Activated T-helper 1 cell treated with anti-CD3 and anti-CD28 coated beads, Interleukin-12 subunit alpha, Interleukin-12 subunit beta, Interleukin-2, Interleukin-4 antibody, amounts not matched to agents 30 ng/mL and 10 ng/mL and 1 ng/mL, durations not matched to agents 14 hours and 24 hours and 36 hours (primary cell): ENCODE data around the gene L2HGDH. TPM values are rescaled to one million over a fixed set of nuclear protein-coding genes. Genes with fewer than 3 reads are reported as not detected.
"Not testable (repeated sequence)": the region's sequence is repeated elsewhere in the genome, so short reads cannot be mapped to it uniquely, and the experiment has no call there.

ENCODE experiments used
- DNase-seq: peaks from one replicate; pipeline ENCODE4 v3.0.0; 2021; ENCODE audit warnings: low spot score
- H3K27ac Mint-ChIP-seq: one replicate; pipeline ENCODE4 v1.8.0; 2021; ENCODE audit warnings: mild to moderate bottlenecking, mixed read lengths
- H3K27me3 Mint-ChIP-seq: one replicate; pipeline ENCODE4 v1.8.0; 2022; ENCODE audit warnings: mild to moderate bottlenecking, moderate library complexity, mixed read lengths; ENCODE audit not compliant: insufficient read depth
- H3K36me3 Mint-ChIP-seq: one replicate; pipeline ENCODE4 v1.8.0; 2021; ENCODE audit warnings: low read depth, mixed read lengths
- H3K4me1 Mint-ChIP-seq: one replicate; pipeline ENCODE4 v1.8.0; 2021; ENCODE audit warnings: low read depth, mixed read lengths
- H3K4me3 Mint-ChIP-seq: one replicate; pipeline ENCODE4 v1.8.0; 2021; ENCODE audit warnings: mild to moderate bottlenecking, moderate library complexity, mixed read lengths
- H3K9me3 Mint-ChIP-seq: one replicate; pipeline ENCODE4 v1.8.0; 2021; ENCODE audit warnings: mixed read lengths
- intact Hi-C: fragments of 100-400 bp; cut with micrococcal nuclease; formaldehyde crosslinking; loops from one replicate; pipeline ENCODE4 v1.15.1; 2024
- total RNA-seq: library from RNA; stranded (reverse); gene quantifications from 2 replicates; pipeline ENCODE4 v1.2.3, GENCODE V29; 2022

L2HGDH gene
- 14.7 and 16.2 TPM in 2 replicates for total RNA-seq

- H3K9me3 Mint-ChIP-seq: peaks cover 6% of the 10 kb centered on the region
- peak within 1 kb of the TSS; percentile 99 for H3K27ac Mint-ChIP-seq
- intact Hi-C loops: loop anchor here (1.0 to 5.0 kb wide), 16 partner anchors 9 to 725 kb away; partner anchors contain the start of genes CDKL1, MAP4K5, MGAT2 and NIN
- H3K27me3 Mint-ChIP-seq: peaks cover 2% of the 10 kb centered on the region
- H3K4me1 Mint-ChIP-seq: peaks cover 46% of the 10 kb centered on the region
- peaks cover 10% of the 10 kb centered on the region for H3K36me3 Mint-ChIP-seq
- peak within 1 kb of the TSS; percentile 92 for H3K4me3 Mint-ChIP-seq
- peak; percentile 92 for DNase-seq
These were observed at the start of gene L2HGDH, which contains the start of gene DMAC2L for GRCh38 chr14:50311972-50312733. Gene L2HGDH (minus strand): TSS chr14:50312229. CDS start chr14:50312150, 79 bp downstream. Gene DMAC2L (plus strand): TSS chr14:50312324. CDS start chr14:50321488, 9,164 bp downstream.

DNA sequence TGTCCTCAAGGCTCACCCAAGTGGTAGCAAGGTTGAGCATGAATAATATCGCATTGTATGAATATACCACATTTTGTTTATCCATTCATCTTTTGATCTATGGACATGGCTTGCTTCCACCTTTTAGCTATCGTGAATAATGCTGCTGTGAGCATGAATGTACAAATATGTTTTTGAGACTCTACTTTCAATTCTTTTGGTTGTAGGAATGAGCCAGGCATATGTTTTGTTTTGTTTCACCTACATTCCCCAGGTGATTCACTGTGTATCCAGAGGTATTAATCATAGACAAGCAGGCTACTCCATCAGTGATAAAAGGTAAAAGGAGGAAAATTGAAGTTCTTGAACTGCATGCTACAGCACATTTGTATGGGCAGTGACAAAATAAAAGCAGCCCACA is 48.8 kb upstream of the L2HGDH start:
- H3K36me3 Mint-ChIP-seq: peaks cover 10% of the 10 kb centered on the region
- no peaks in the 10 kb centered on the region for H3K9me3 Mint-ChIP-seq
- H3K4me1 Mint-ChIP-seq: peaks cover 19% of the 10 kb centered on the region
- no peak overlapping the region for H3K4me3 Mint-ChIP-seq
- intact Hi-C loops: no loop called here
- no peak for DNase-seq
- no peaks in the 10 kb centered on the region for H3K27me3 Mint-ChIP-seq
- H3K27ac Mint-ChIP-seq: no peak overlapping the region

- H3K36me3 Mint-ChIP-seq: peaks cover 10% of the 10 kb centered on the region
- H3K9me3 Mint-ChIP-seq: no peaks in the 10 kb centered on the region
- DNase-seq: no peak
- H3K27me3 Mint-ChIP-seq: no peaks in the 10 kb centered on the region
- H3K4me3 Mint-ChIP-seq: no peak overlapping the region
- no peak overlapping the region for H3K27ac Mint-ChIP-seq
- H3K4me1 Mint-ChIP-seq: peaks cover 19% of the 10 kb centered on the region
- intact Hi-C loops: no loop called here
These were observed 48.1 kb upstream of the L2HGDH start for GRCh38 chr14:50360093-50360492.

DNA sequence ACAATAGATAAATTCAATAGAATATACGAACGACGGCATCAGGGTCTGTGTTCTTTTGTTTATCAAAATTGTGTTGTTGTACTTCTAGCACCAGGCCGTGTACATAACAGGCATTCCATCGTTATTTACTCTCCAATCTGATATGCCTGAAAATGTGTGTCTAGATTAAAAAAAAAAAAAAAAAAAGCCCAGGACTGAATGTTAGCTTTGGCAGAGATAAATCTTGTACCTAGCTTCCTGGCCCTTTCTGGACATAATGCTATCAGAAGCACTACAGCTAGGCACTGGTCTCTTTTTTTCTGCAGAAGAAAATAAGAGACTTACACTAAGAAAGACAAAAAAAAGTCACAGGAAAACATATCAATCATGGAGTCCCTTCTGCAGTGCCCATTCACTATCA is 47.6 kb upstream of the L2HGDH start:
- intact Hi-C loops: no loop called here
- H3K27me3 Mint-ChIP-seq: no peaks in the 10 kb centered on the region
- no peak for DNase-seq
- H3K4me3 Mint-ChIP-seq: no peak overlapping the region
- H3K27ac Mint-ChIP-seq: no peak overlapping the region
- H3K36me3 Mint-ChIP-seq: peaks cover 10% of the 10 kb centered on the region
- no peaks in the 10 kb centered on the region for H3K9me3 Mint-ChIP-seq
- H3K4me1 Mint-ChIP-seq: peaks cover 19% of the 10 kb centered on the region

- Mint-ChIP-seq H3K27ac (no peak overlapping the region), H3K36me3 (peaks cover 10% of the 10 kb centered on the region), H3K9me3 (no peaks in the 10 kb centered on the region), H3K4me3 (no peak overlapping the region), H3K27me3 (no peaks in the 10 kb centered on the region), H3K4me1 (peaks cover 6% of the 10 kb centered on the region)
- no peak for DNase-seq
- intact Hi-C loops: no loop called here
These were observed 45.8 kb upstream of the L2HGDH start for GRCh38 chr14:50357753-50358395.

GRCh38 chr14:50357124-50357523 is 45.1 kb upstream of the L2HGDH start:
- intact Hi-C loops: no loop called here
- DNase-seq: no peak
- H3K4me3 Mint-ChIP-seq: no peak overlapping the region
- no peaks in the 10 kb centered on the region for H3K4me1 Mint-ChIP-seq
- H3K27me3 Mint-ChIP-seq: no peaks in the 10 kb centered on the region
- no peaks in the 10 kb centered on the region for H3K9me3 Mint-ChIP-seq
- no peak overlapping the region for H3K27ac Mint-ChIP-seq
- H3K36me3 Mint-ChIP-seq: peaks cover 7% of the 10 kb centered on the region

GRCh38 chr14:50356283-50356682 is 44.3 kb upstream of the L2HGDH start:
- intact Hi-C loops: not testable (repeated sequence)

DNA sequence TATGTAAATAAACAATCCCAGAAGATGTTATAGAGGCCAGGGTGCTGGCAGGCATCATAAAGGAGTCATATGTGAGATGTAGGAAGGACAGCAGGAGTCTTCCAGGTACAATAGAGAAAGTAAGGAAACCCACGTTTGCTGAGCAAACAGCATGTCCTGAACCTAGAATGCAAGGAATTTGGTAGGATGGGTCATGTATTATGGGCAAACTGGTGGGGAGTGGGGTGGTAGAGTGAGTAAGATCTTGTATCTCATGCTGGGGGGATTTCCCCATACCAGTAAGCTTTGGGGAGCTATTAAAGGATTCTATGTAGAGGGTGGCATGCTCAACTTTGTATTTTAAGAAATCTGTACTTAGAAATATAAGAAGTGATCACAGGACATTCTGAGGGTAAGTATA is 43.7 kb upstream of the L2HGDH start:
- no peak overlapping the region for H3K27ac Mint-ChIP-seq
- H3K9me3 Mint-ChIP-seq: no peaks in the 10 kb centered on the region
- no peaks in the 10 kb centered on the region for H3K27me3 Mint-ChIP-seq
- no peaks in the 10 kb centered on the region for H3K4me1 Mint-ChIP-seq
- intact Hi-C loops: no loop called here
- peaks cover 7% of the 10 kb centered on the region for H3K36me3 Mint-ChIP-seq
- DNase-seq: no peak
- no peak overlapping the region for H3K4me3 Mint-ChIP-seq

More at GRCh38 chr14:50356283-50356682, 44.3 kb upstream of the L2HGDH start:
- H3K4me3 Mint-ChIP-seq, H3K9me3 Mint-ChIP-seq, H3K27me3 Mint-ChIP-seq, H3K4me1 Mint-ChIP-seq, H3K27ac Mint-ChIP-seq, H3K36me3 Mint-ChIP-seq, DNase-seq: not testable (repeated sequence)

DNA sequence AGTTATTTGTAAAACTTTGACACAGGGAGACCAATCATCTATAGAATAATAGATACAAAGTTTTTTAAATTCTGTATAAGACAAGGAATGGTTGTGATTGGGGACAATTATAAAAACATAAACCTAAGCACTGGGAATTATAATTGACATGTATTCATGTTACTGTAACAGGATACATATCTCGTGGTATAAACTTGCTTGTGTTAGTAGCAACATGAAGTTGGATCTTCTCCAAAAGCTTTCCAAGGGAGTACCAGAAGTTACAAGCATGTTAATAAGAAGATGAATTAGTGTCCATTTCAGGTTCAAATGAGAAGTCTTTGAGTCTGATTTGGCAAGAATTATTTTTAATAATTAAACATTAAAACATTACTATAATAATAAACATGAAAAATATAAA is 42.5 kb upstream of the L2HGDH start:
- intact Hi-C loops: no loop called here
- Mint-ChIP-seq H3K36me3 (peaks cover 7% of the 10 kb centered on the region), H3K27ac (no peak overlapping the region), H3K4me3 (no peak overlapping the region), H3K9me3 (no peaks in the 10 kb centered on the region), H3K4me1 (no peaks in the 10 kb centered on the region), H3K27me3 (no peaks in the 10 kb centered on the region)
- no peak for DNase-seq

- H3K27me3 Mint-ChIP-seq: peaks cover 2% of the 10 kb centered on the region
- no peaks in the 10 kb centered on the region for H3K9me3 Mint-ChIP-seq
- H3K4me1 Mint-ChIP-seq: no peaks in the 10 kb centered on the region
- no peak overlapping the region for H3K4me3 Mint-ChIP-seq
- DNase-seq: no peak
- peaks cover 6% of the 10 kb centered on the region for H3K36me3 Mint-ChIP-seq
- H3K27ac Mint-ChIP-seq: no peak overlapping the region
- intact Hi-C loops: no loop called here
These were observed 41.1 kb upstream of the L2HGDH start for GRCh38 chr14:50353126-50353525.

DNA sequence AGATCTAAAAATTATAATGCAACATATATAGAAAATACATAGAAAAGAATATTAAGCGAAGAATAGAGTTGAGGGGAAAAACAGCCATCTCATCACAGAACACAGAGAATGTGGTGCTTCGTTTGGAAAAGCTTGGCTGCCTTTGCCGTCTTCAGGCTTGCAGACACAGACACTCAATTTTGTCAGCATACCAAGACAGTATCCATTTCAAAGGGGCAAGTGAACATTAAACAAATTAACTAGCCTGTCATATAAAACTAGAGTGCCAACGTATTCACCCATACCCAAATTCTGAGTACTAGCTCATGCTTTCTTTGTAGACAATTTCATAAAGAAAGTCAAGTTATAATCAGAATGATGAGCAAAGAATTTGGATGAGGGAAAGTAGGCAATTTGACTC is 40.6 kb upstream of the L2HGDH start:
- peaks cover 5% of the 10 kb centered on the region for H3K36me3 Mint-ChIP-seq
- H3K4me3 Mint-ChIP-seq: no peak overlapping the region
- H3K27ac Mint-ChIP-seq: no peak overlapping the region
- no peaks in the 10 kb centered on the region for H3K9me3 Mint-ChIP-seq
- intact Hi-C loops: no loop called here
- H3K4me1 Mint-ChIP-seq: no peaks in the 10 kb centered on the region
- no peak for DNase-seq
- peaks cover 6% of the 10 kb centered on the region for H3K27me3 Mint-ChIP-seq

DNA sequence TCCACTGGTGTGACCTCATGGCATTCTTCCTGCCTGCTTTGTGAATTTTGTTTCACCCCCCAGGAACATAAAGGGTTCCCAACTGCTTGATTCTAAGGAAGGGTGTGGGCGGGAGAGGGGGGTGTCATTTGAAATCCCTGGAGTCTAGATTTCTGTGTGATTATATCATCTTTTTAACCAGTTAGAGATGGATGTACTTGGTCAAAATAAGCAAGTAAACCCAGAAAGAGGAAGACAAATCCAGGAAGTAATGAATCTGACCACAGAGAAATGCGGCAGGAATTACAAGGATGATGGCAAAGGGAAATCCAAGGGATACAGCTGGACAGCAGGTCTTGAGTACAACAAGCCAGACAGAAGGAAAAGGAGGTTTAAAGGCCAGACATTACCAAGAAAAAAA is 38.9 kb upstream of the L2HGDH start:
- Mint-ChIP-seq H3K4me1 (no peaks in the 10 kb centered on the region), H3K9me3 (no peaks in the 10 kb centered on the region), H3K27ac (no peak overlapping the region), H3K4me3 (no peak overlapping the region), H3K36me3 (no peaks in the 10 kb centered on the region), H3K27me3 (peaks cover 11% of the 10 kb centered on the region)
- DNase-seq: no peak
- intact Hi-C loops: no loop called here

- H3K4me3 Mint-ChIP-seq: no peak overlapping the region
- DNase-seq: no peak
- H3K4me1 Mint-ChIP-seq: peaks cover 12% of the 10 kb centered on the region
- intact Hi-C loops: no loop called here
- peaks cover 16% of the 10 kb centered on the region for H3K27me3 Mint-ChIP-seq
- H3K36me3 Mint-ChIP-seq: peaks cover 1% of the 10 kb centered on the region
- H3K9me3 Mint-ChIP-seq: no peaks in the 10 kb centered on the region
- no peak overlapping the region for H3K27ac Mint-ChIP-seq
These were observed 36.9 kb upstream of the L2HGDH start for GRCh38 chr14:50348933-50349332.
